ENCODE measurements around the gene SQSTM1. TPM values are rescaled to one million over a fixed set of nuclear protein-coding genes. Genes with fewer than 3 reads are reported as not detected.
"Not testable (repeated sequence)": the region's sequence is repeated elsewhere in the genome, so short reads cannot be mapped to it uniquely, and the experiment has no call there.

SQSTM1 gene
- total RNA-seq, 1 donor from 2014 or later, result 194 TPM

DNA sequence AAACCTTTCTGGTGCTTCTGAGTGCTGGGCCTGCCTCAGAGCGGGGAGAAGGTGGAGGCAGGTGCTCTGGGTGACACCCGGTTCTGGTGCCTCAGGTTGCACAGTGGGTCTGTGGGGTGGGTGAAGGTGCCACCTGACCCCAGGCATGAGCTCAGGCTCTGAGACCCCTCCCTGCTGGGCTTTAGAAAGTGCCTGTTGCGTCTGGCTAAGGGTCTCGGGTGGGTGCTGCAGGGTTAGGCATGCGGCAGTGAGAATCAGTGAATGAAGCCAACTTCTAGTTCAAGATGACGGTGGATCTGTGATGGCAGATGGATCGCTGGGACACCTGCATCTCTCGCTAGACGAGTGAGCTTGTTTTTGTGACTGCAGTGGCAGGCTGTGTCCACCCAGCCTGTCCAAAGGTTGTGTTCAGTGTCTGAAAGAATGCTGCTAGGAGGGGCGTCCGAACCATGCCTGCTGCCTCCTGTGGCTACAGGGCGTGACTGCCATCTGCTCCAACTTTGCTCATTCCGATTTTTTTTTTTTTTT is 5.0 kb downstream of the SQSTM1 start:
- H3K27me3 Mint-ChIP-seq (ENCODE audit: low read depth), result no peaks in the 10 kb centered on the region
- peaks cover 86% of the 10 kb centered on the region for H3K36me3 Mint-ChIP-seq (ENCODE audit: low read depth)
- DNase-seq (ENCODE audit: low spot score), result no peak
- H3K27ac Mint-ChIP-seq, result no peak overlapping the region
- no peaks in the 10 kb centered on the region for H3K9me3 Mint-ChIP-seq
- intact Hi-C loops (cut with micrococcal nuclease), result loop anchor here (10.0 kb wide), 1 partner anchor 271 kb away; the partner anchor contains the start of gene RUFY1
- peaks cover 30% of the 10 kb centered on the region for H3K4me1 Mint-ChIP-seq (ENCODE audit: low read depth)
- H3K4me3 Mint-ChIP-seq (ENCODE audit: low read depth), result no peak overlapping the region

DNA sequence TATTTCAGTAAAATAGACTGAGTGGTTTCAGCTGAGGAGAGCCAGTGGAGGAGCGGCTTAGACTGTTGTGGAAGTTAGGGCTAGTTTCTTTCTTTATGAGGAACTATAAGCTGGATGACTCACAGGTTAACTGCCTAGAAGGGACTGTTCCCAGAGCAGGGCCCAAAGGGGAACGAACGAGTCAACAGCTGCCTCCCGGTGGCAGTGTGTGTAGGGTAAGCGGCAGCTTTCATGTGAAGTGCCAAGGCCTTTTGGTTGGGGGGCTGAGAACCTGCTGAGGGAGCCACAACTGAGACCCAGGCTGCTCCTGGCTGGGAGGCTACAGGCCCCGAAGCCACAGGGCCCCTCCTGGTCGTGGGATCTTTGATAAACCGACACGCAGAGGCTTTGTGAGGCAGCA is 7.0 kb downstream of the SQSTM1 start:
- Mint-ChIP-seq H3K27ac (peak overlapping the region; percentile 69), H3K27me3 (ENCODE audit: low read depth) (no peaks in the 10 kb centered on the region), H3K4me3 (ENCODE audit: low read depth) (no peak overlapping the region), H3K4me1 (ENCODE audit: low read depth) (peaks cover 21% of the 10 kb centered on the region), H3K9me3 (no peaks in the 10 kb centered on the region), H3K36me3 (ENCODE audit: low read depth) (peaks cover 97% of the 10 kb centered on the region)
- intact Hi-C loops (cut with micrococcal nuclease), result loop anchor here (10.0 kb wide), 1 partner anchor 273 kb away; the partner anchor contains the start of gene RUFY1
- no peak for DNase-seq (ENCODE audit: low spot score)

DNA sequence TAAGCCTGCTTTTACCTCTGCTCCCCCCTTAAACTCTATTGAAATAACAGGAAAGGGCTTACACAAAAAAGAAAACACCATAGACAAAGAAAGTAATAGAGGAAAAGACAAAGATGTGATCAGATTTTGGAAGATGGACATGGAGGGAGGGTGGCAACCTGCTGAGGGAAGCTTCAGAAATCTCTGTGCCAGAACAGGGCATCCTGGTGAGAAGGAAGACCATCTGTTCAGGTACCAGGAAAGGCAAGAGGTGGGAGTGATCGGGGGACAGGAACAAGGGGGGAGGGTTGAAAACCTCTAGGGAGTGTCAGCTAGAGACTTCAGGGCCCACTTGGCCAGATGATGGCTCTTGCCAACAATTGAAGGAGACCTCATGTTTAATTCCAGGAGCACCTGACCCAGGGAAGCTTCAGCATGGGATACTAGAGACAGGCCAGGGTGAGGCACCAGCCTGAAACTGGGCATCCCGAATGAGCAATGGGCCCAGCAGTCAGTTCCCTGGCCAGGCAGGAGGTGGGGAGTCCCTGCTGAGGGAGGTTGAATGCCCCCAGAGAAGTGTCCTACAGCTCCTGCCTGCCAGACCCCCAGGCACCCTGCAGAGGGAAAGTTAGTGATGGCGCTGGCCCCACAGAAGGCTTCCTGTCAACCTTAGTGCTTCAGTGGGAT is 8.2 kb downstream of the SQSTM1 start:
- no peaks in the 10 kb centered on the region for H3K27me3 Mint-ChIP-seq (ENCODE audit: low read depth)
- no peak overlapping the region for H3K4me3 Mint-ChIP-seq (ENCODE audit: low read depth)
- H3K36me3 Mint-ChIP-seq (ENCODE audit: low read depth), result peaks cover 97% of the 10 kb centered on the region
- intact Hi-C loops (cut with micrococcal nuclease), result loop anchor here (10.0 kb wide), 1 partner anchor 274 kb away; the partner anchor contains the start of gene RUFY1
- H3K9me3 Mint-ChIP-seq, result no peaks in the 10 kb centered on the region
- H3K4me1 Mint-ChIP-seq (ENCODE audit: low read depth), result peaks cover 17% of the 10 kb centered on the region
- DNase-seq (ENCODE audit: low spot score), result no peak
- H3K27ac Mint-ChIP-seq, result peak overlapping the region; percentile 35

DNA sequence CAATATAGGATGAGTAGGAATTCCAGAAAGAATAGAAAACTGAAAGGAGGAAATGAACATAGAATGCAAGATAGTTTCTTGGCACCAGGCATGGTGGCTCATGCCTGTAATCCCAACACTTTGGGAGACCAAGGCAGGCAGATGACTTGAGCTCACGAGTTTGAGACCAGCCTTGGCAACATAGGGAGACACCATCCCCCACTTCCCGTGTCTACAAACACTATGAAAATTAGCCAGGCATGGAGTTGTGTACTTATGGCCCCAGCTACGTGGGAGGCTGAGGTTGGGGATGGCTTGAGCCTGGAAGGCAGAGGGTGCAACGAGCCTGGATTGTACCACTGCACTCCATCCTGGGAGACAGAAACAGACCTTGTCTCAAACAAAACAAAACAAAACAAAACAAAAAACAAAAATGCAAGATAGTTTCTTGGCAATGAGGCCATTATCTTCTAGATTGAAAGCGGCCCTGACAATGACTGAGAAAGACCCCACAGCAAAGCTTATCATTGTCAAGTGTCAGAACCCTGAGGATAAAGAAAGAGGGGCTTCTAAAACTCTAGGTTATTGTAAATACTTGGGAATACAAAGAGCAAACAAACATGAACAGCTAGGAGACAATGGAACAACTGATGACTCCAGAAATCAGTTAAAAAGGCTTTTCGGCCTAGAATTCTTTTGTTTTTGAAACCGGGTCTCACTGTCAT is 9.2 kb downstream of the SQSTM1 start:
- intact Hi-C loops (cut with micrococcal nuclease), result loop anchor here (10.0 kb wide), 1 partner anchor 275 kb away; the partner anchor contains the start of gene RUFY1
- Mint-ChIP-seq H3K27me3 (ENCODE audit: low read depth) (no peaks in the 10 kb centered on the region), H3K36me3 (ENCODE audit: low read depth) (peaks cover 89% of the 10 kb centered on the region), H3K4me3 (ENCODE audit: low read depth) (no peak overlapping the region), H3K9me3 (no peaks in the 10 kb centered on the region), H3K4me1 (ENCODE audit: low read depth) (peaks cover 14% of the 10 kb centered on the region), H3K27ac (no peak overlapping the region)
- no peak for DNase-seq (ENCODE audit: low spot score)

- peaks cover 89% of the 10 kb centered on the region for H3K36me3 Mint-ChIP-seq (ENCODE audit: low read depth)
- peaks cover 16% of the 10 kb centered on the region for H3K4me1 Mint-ChIP-seq (ENCODE audit: low read depth)
- no peak overlapping the region for H3K4me3 Mint-ChIP-seq (ENCODE audit: low read depth)
- intact Hi-C loops (cut with micrococcal nuclease), result no loop called here
- no peak overlapping the region for H3K27ac Mint-ChIP-seq
- no peaks in the 10 kb centered on the region for H3K9me3 Mint-ChIP-seq
- no peaks in the 10 kb centered on the region for H3K27me3 Mint-ChIP-seq (ENCODE audit: low read depth)
- no peak for DNase-seq (ENCODE audit: low spot score)
Observed at GRCh38 chr5:179830818-179831468, 10.2 kb downstream of the SQSTM1 start.

DNA sequence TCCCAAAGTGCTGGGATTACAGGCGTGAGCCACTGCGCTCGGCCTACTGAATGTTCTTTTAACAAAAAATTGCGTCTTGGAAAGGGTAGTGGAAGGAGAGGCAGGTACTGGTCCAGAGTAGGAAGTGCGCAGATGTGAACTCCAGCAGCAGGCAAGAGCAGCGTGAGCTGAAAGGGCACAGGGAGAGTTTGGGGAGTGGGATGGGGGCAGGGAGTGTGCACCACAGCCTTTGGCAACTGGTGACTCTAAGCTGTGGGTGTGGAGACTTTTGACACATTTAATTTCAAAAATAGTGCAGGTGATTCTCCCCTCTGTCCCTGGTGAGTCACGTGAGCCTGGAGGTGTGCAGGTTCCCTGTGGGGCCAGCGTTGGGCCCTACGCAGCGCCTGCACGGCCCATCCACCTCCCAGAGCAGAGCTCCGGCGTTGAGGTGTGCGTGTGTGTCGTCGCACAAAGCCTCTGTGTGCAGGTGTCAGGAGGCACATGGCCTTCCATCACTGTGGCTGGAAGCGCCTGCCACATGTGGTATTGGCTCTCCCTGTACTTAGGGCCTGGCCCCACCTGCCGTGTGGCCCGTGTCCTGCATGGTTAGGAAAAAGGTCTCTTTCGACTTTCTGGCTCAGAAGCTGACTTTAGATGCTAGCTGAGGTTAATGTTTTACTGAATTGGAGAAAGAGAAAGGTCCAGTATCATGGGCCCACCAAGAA is 11.5 kb downstream of the SQSTM1 start:
- Mint-ChIP-seq H3K36me3 (ENCODE audit: low read depth) (peaks cover 89% of the 10 kb centered on the region), H3K27ac (no peak overlapping the region), H3K4me3 (ENCODE audit: low read depth) (no peak overlapping the region), H3K4me1 (ENCODE audit: low read depth) (peaks cover 26% of the 10 kb centered on the region), H3K27me3 (ENCODE audit: low read depth) (no peaks in the 10 kb centered on the region), H3K9me3 (no peaks in the 10 kb centered on the region)
- intact Hi-C loops (cut with micrococcal nuclease), result no loop called here
- no peak for DNase-seq (ENCODE audit: low spot score)

GRCh38 chr5:179833056-179833708 is 12.5 kb downstream of the SQSTM1 start:
- H3K4me1 Mint-ChIP-seq (ENCODE audit: low read depth), result peaks cover 19% of the 10 kb centered on the region
- H3K27ac Mint-ChIP-seq, result no peak overlapping the region
- no peak for DNase-seq (ENCODE audit: low spot score)
- H3K9me3 Mint-ChIP-seq, result no peaks in the 10 kb centered on the region
- no peak overlapping the region for H3K4me3 Mint-ChIP-seq (ENCODE audit: low read depth)
- peaks cover 85% of the 10 kb centered on the region for H3K36me3 Mint-ChIP-seq (ENCODE audit: low read depth)
- intact Hi-C loops (cut with micrococcal nuclease), result no loop called here
- no peaks in the 10 kb centered on the region for H3K27me3 Mint-ChIP-seq (ENCODE audit: low read depth)

GRCh38 chr5:179833709-179834070 is 13.0 kb downstream of the SQSTM1 start:
- Mint-ChIP-seq H3K4me1 (ENCODE audit: low read depth) (peaks cover 18% of the 10 kb centered on the region), H3K27me3 (ENCODE audit: low read depth) (no peaks in the 10 kb centered on the region), H3K27ac (no peak overlapping the region), H3K4me3 (ENCODE audit: low read depth) (no peak overlapping the region), H3K9me3 (no peaks in the 10 kb centered on the region), H3K36me3 (ENCODE audit: low read depth) (peaks cover 80% of the 10 kb centered on the region)
- no peak for DNase-seq (ENCODE audit: low spot score)
- intact Hi-C loops (cut with micrococcal nuclease), result no loop called here

GRCh38 chr5:179834120-179834519 is 13.4 kb downstream of the SQSTM1 start:
- Mint-ChIP-seq H3K9me3 (no peaks in the 10 kb centered on the region), H3K4me1 (ENCODE audit: low read depth) (peaks cover 17% of the 10 kb centered on the region), H3K27me3 (ENCODE audit: low read depth) (no peaks in the 10 kb centered on the region), H3K4me3 (ENCODE audit: low read depth) (no peak overlapping the region), H3K27ac (no peak overlapping the region), H3K36me3 (ENCODE audit: low read depth) (peaks cover 76% of the 10 kb centered on the region)
- intact Hi-C loops (cut with micrococcal nuclease), result no loop called here
- DNase-seq (ENCODE audit: low spot score), result no peak

DNA sequence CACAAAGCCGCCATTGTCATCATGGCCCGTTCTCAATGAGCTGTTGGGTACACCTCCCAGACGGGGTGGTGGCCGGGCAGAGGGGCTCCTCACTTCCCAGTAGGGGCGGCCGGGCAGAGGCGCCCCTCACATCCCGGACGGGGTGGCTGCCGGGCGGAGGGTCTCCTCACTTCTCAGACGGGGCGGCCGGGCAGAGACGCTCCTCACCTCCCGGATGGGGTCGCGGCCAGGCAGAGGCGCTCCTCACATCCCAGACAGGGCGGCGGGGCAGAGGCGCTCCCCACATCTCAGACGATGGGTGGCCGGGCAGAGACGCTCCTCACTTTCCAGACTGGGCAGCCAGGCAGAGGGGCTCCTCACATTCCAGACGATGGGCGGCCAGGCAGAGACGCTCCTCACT is 14.2 kb downstream of the SQSTM1 start:
- not testable (repeated sequence) for H3K9me3 Mint-ChIP-seq; H3K4me3 Mint-ChIP-seq (ENCODE audit: low read depth); H3K27me3 Mint-ChIP-seq (ENCODE audit: low read depth); DNase-seq (ENCODE audit: low spot score); H3K27ac Mint-ChIP-seq
- H3K4me1 Mint-ChIP-seq (ENCODE audit: low read depth), result peaks cover 15% of the 10 kb centered on the region
- peaks cover 73% of the 10 kb centered on the region for H3K36me3 Mint-ChIP-seq (ENCODE audit: low read depth)
- intact Hi-C loops (cut with micrococcal nuclease), result loop anchor here (5.0 kb wide), 1 partner anchor 33 kb away; no protein-coding TSS in a partner anchor

- peak overlapping the region; percentile 22 for H3K4me3 Mint-ChIP-seq (ENCODE audit: low read depth)
- no peaks in the 10 kb centered on the region for H3K27me3 Mint-ChIP-seq (ENCODE audit: low read depth)
- no peaks in the 10 kb centered on the region for H3K9me3 Mint-ChIP-seq
- intact Hi-C loops (cut with micrococcal nuclease), result loop anchor here (1.0 to 5.0 kb wide), 3 partner anchors 16 to 34 kb away; partner anchors contain the start of genes MRNIP and SQSTM1
- peak overlapping the region; percentile 89 for H3K27ac Mint-ChIP-seq
- peak; percentile 64 for DNase-seq (ENCODE audit: low spot score)
- H3K36me3 Mint-ChIP-seq (ENCODE audit: low read depth), result peaks cover 70% of the 10 kb centered on the region
- peaks cover 15% of the 10 kb centered on the region for H3K4me1 Mint-ChIP-seq (ENCODE audit: low read depth)
Observed at GRCh38 chr5:179836225-179837019, 15.7 kb downstream of the SQSTM1 start.

All from activated T-helper 2 cell treated with anti-CD3 and anti-CD28 coated beads, Interferon-gamma antibody, Interleukin-2, Interleukin-4, amounts not matched to agents 10 μg/mL and 5 μg/mL and 100 μg/mL, durations not matched to agents 14 hours and 24 hours and 36 hours (primary cell).